ENCODE data around the gene RPE.

Gene RPE

DNA sequence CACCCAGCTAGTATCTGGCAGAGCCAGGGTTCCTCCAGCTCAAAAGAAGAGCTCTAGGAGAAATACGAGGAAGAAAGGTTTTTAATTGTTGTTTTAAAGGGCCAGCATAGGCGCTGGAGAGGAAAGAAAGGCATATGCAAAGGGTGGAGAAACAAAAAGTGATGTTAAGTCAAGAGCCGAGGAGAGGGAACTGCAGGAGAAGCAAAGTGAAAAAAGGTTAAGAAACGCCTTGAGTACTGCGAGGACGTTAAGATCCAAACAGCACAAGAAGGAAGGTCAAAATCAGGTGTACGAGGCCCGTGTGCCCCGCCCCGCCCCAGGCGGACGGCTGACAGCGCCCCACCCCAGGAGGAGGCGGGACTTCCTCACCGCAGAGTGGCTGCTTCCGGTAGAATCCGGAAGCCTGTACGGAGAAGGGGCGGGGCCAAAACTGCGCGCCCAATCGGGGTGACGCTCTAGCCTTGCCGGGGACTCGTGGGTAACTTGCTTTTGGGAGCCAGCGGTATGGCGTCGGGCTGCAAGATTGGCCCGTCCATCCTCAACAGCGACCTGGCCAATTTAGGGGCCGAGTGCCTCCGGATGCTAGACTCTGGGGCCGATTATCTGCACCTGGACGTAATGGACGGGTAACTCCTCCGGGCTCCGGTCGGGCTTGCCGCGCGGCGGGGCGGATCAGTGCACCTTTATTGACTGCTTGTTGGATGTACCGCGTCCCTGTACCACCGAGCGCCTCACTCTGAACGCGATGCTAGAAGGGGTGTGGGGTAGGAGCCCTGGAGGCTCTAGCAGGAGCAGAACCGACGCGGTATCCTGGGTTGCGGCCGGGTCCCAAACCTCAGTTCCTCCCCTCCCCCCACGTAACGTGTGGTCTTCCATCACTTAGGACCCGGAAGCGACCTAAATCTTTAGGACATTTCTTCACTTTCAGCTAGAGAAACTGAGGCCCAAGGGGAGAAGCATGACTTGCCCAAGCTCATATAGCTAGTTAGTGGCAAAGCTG lies at the start of gene RPE:
Gene RPE (plus strand): TSS at position 481 of the 1,000 bp plus-strand sequence. CDS start 24 bp downstream, at position 505.
- Histone ChIP-seq H3K27ac (peak within 1 kb of the TSS; percentile 16 to 88 (median 79)), H3K4me3 (peak within 1 kb of the TSS; percentile 69 to 96 (median 89))

GRCh38 chr2:209956271-209956670 lies 46.2 kb upstream of the RPE start:
- H3K4me3 ChIP-seq, result no peak overlapping the region
- H3K27ac ChIP-seq, result no peak overlapping the region

DNA sequence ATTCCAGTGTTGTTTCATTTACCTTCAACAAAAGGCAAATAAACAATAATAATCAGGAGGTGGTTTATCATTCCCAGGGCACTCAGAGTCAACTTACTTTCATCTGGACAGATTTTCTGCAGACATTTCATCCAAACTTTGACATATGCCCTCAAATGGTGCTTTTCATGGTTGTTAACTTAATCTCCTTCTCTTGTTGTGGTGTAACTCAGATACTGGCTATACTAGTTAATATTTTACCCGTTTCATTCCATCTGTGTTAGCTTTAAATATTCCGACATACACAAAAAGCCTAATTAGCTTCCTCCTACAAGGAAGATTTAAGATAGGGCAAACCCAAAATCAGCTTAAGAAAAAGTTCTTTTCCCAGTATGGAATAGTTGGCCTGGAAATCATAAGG lies 44.4 kb upstream of the RPE start:
- Histone ChIP-seq H3K4me3 (no peak overlapping the region), H3K27ac (no peak overlapping the region)

DNA sequence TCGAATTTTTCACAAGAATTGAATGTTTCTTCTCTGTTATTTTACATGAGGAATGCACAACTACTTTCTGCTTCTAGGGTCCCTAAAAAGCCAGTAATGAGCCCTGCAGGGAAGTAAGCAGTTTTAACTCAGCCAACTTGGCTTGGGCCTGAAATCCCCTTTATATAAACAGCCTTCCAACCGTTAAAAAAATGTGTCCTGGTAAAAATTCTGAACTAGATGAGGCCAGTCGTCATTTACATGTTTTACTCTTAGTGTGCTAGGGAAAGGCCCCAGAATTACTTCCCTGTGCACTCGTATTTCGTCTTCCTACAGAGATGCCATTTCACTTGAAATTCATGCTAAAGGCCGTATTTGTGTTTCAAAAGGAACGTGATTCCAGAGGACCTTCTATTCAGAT lies 42.4 kb upstream of the RPE start:
- H3K27ac ChIP-seq, result no peak overlapping the region
- no peak overlapping the region for H3K4me3 ChIP-seq

GRCh38 chr2:209960676-209961630 lies 41.5 kb upstream of the RPE start:
- no peak overlapping the region for H3K4me3 ChIP-seq
- H3K27ac ChIP-seq, result no peak overlapping the region

DNA sequence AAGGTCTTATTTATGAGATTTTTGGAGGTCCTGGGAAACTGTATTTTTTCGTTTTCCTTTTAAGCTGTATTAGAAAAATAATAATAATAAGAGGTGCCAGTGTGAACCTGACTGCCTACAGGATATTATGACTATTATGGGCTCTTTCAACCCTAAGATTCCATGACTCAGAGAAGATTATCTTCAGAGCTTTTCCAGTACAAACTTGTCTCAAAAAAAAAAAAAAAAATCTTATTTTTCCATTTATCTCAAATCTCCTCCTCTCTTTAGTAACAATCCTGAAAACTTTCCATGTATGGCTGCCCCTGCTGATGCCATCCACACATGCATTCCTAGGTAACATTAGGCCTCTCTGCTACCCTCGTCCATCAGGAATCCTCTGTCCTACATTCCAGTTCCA lies 36.7 kb upstream of the RPE start:
- Histone ChIP-seq H3K27ac (no peak overlapping the region), H3K4me3 (no peak overlapping the region)

GRCh38 chr2:209969692-209970091 lies 32.7 kb upstream of the RPE start:
- Histone ChIP-seq H3K27ac (no peak overlapping the region), H3K4me3 (no peak overlapping the region)

DNA sequence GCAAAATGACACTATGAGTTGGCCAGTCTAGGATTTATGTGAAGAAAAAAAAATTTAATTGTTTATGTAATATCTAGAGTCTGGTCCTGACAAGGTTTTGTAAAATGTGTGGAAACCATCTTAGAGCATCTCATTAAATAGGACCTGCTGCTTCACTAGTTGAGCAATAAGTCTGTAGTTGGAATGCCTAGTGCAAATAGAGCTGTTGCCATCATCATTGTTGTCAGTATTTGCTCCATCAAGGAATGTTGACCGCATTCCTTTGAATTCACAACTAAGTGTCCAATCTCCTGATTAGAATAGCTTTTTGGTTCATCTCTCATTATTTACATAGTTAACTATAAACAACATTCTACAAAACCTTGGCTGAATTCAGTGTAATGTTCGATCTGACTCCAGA lies 32.2 kb upstream of the RPE start:
- Histone ChIP-seq H3K4me3 (no peak overlapping the region), H3K27ac (no peak overlapping the region)

GRCh38 chr2:209970711-209971110 lies 31.7 kb upstream of the RPE start:
- H3K27ac ChIP-seq, result no peak overlapping the region
- H3K4me3 ChIP-seq, result no peak overlapping the region

DNA sequence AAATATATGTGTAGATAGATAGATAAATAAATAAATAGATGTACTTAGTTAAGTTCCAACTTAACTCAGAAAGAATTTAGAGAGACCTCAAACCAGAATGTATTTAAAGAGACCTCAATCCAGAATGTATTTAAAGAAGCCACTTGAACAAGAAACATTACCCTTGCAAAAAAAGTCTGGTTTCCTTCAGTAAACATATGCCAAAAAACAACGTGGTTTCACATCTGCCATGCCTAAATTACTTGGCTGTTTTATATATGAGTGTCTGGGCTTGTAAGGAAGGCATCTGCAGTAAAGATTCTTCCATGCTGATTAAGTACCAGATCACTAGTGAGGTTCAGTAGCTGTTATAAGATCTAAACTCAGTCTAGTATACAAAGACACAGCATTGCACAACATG lies 29.1 kb upstream of the RPE start:
- Histone ChIP-seq H3K4me3 (no peak overlapping the region), H3K27ac (no peak overlapping the region)

DNA sequence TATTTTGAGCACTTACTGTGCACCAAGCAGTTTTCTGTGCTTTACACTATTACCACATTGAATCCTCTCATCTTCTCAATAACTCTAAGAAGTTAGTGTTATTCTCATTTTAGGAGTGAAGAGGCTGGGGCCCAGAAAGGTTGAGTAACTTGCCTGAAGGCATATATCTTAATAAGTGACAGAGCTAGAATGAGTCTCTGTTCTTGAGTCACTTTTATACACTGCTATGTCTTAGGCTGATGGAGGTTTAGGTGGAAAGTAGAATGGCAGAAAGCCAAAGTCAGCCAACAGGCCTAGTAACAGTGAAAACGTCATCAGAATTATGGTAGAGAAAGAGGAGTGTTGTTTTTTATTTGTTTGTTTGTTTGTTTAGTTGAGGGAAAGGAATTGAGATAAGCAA lies 27.9 kb upstream of the RPE start:
- no peak overlapping the region for H3K27ac ChIP-seq

GRCh38 chr2:209976698-209977385 lies 25.6 kb upstream of the RPE start:
- H3K4me3 ChIP-seq, result no peak overlapping the region
- no peak overlapping the region for H3K27ac ChIP-seq

More for the DNA sequence above, 27.9 kb upstream of the RPE start:
- H3K4me3 ChIP-seq, result no peak overlapping the region

DNA sequence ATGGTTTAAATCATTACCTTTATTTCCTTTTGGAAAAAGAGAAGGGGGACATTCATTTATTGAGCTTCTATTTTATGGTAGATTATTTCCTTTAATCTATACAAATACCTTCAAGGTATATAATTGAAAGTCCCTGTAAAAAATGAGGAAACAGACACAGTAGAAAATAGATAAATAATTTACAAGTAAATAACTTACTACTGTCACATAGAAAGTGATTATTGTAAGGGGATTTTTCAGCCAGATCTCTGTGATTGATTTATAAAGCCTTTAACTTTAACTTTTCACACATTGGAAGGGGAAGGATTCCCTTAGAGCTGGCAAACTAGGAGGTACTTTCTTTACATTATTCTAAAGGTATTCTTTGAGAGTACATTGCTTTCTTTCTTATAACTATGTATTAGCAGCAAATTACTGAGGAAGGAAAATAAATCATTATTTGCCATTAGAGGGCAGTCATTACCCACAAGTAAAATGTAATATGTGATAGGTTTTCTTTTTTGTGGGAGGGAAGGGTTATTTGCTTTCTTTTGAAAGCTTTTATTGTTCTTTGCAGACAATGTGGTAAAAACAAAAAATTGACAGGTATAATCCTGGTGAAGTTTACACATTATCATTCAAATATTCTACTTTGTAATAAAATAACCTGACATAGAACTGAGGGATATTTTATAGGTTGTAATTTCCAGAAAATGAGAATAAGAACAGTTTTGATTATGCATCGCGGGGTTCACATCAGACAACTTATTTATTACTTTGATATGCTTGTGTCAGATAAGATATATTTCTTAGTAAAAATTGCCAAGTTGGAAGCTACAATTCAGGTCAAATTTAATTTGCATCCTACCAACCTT lies 24.8 kb upstream of the RPE start:
- no peak overlapping the region for H3K4me3 ChIP-seq
- H3K27ac ChIP-seq, result no peak overlapping the region

- H3K27ac ChIP-seq, result no peak overlapping the region
- H3K4me3 ChIP-seq, result no peak overlapping the region
Observed at GRCh38 chr2:209984291-209984690, 18.1 kb upstream of the RPE start.

DNA sequence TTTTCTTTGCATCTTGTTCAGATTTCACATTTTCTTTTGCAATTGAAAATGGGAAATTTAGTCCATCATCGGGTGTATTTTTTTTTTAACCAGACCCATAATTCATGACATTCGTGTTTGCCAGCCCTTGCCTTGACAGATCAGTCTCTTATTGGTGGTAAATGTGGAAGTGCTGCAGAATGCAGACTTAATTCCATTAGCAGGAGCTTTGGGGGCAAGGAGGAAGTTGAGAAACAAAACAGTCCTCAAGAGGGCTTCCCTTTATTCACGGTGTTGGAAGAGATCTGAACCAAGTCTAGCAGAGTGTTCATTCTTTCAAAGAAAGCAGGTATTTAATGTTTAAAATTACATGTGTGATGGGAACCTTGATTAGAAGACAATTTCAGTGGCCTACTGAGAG lies 16.6 kb upstream of the RPE start:
- H3K4me3 ChIP-seq, result no peak overlapping the region
- peak overlapping the region in 1 of 21 experiments; percentile 39 for H3K27ac ChIP-seq

DNA sequence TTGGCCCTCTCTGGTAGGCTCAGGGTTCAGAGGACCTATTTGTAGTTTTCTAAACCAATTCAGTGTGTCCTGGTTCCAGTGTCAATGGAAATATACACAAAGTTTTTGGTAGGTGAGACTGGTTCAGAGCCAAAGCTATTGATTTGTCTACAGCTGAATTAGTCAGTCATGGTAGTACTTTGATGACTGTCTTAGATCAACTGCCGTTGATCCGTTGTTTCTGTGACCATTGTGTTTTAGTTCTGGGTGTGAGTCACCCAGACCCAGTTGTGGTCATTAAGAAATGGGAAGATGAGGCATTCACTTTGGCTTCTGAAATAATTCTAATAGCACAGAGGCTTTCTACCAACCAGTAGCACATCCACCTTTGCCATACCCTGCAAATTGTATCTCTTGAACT lies 16.0 kb upstream of the RPE start:
- Histone ChIP-seq H3K27ac (peak overlapping the region in 1 of 21 experiments; percentile 39), H3K4me3 (no peak overlapping the region)

DNA sequence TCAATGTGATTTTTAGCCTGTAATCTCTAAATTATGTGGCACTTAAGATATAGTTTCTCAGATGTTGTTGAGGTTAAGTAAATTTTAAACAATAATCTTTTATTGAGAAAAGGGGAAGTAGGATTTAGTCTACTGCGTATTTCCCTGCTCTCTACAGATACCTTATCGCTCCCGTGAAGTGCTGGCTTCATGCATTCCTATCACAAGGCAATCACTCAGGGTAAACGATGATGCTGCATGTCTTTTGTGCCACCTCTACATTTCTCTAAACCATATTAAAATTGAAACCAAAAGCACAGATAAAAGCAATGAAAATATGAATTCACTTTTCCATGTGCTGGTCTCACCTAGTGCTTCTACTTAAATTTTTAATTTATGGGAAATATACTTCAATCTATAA lies 14.4 kb upstream of the RPE start:
- Histone ChIP-seq H3K4me3 (no peak overlapping the region), H3K27ac (no peak overlapping the region)

GRCh38 chr2:209990838-209991237 lies 11.6 kb upstream of the RPE start:
- Histone ChIP-seq H3K4me3 (no peak overlapping the region), H3K27ac (no peak overlapping the region)

DNA sequence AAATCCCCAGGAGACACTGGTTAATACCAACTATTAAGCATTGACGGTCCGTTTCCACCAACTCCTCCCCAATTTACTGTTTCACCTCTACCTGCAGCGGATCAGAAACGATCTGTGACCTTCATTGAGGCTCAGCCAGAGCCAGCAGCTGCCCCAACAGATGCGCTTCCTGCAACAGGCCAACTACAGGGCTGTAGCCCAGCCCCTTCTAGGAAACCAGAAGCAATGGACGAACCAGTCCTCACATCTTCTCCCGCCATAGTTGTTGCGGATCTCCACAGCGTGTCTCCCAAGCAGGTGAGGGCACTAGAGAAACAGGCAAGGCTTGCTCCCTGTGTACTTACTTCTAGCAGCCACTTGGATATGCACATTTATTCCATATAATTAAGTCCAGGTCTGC lies 8.5 kb upstream of the RPE start:
- Histone ChIP-seq H3K27ac (no peak overlapping the region), H3K4me3 (no peak overlapping the region)
